SK-N-SH (cell line): ENCODE data around the gene COL2A1. TPM values are rescaled to one million over a fixed set of nuclear protein-coding genes. Genes with fewer than 3 reads are reported as not detected.

ENCODE experiments used
- CTCF ChIA-PET: fragments of 300-600, 350-600 bp; formaldehyde crosslinking; extraction: SDS; loops from one replicate; lab custom pipeline; 2021; lab: Yijun Ruan, JAX
- POLR2A ChIA-PET: fragments of 350-600 bp; sonication (Branson Sonifier 250); formaldehyde crosslinking; extraction: SDS; loops from one replicate; lab custom pipeline; 2020; ENCODE audit warnings: antibody characterized with exemption, inconsistent platforms; lab: Yijun Ruan, JAX
- DNase-seq: peaks from one replicate; pipeline ENCODE4 v3.0.0; 2012
- H2AFZ ChIP-seq: fragments of 200-600 bp; sonication (generic); 2 replicates; pipeline ENCODE4 v1.8.1; 2016; ENCODE audit warnings: antibody characterized with exemption, mild to moderate bottlenecking, low read depth
- H3F3A ChIP-seq: fragments of 200-600 bp; sonication (generic); replicated peaks from 2 replicates; pipeline ENCODE3; 2016; ENCODE audit warnings: antibody characterized with exemption, mild to moderate bottlenecking; ENCODE audit not compliant: insufficient read depth
- H3K27ac ChIP-seq, 2 experiments: fragments of 200-500 bp in 1 of 2; fragments of 200-600 bp in 1 of 2; sonication (Bioruptor generic) in 1 of 2; sonication (generic), shearing (Covaris generic) in 1 of 2; 2 replicates each; pipeline versions ENCODE4 v1.5.1 to v1.6.1; 2014 to 2016; ENCODE audit warnings: low read depth in 2 of 2, inconsistent platforms in 1 of 2, low read length in 1 of 2, mild to moderate bottlenecking in 1 of 2, mixed read lengths in 1 of 2
- H3K27me3 ChIP-seq: fragments of 200-600 bp; sonication (generic), shearing (Covaris generic); 2 replicates; pipeline ENCODE4 v1.6.1; 2016; ENCODE audit warnings: mixed run types; ENCODE audit not compliant: insufficient read depth
- H3K36me3 ChIP-seq, 2 experiments: fragments of 200-500 bp in 1 of 2; fragments of 200-600 bp in 1 of 2; sonication (Bioruptor generic) in 1 of 2; sonication (generic) in 1 of 2; replicated peaks in 1 of 2; 2 replicates each; pipeline versions ENCODE3 to v1.5.1; 2014 to 2016; ENCODE audit warnings: low read length in 1 of 2, mild to moderate bottlenecking in 1 of 2; ENCODE audit not compliant: insufficient read depth in 2 of 2, control insufficient read depth in 1 of 2
- H3K4me1 ChIP-seq, 2 experiments: fragments of 200-500 bp in 1 of 2; fragments of 200-600 bp in 1 of 2; sonication (Bioruptor generic) in 1 of 2; sonication (generic), shearing (Covaris generic) in 1 of 2; 2 replicates each; pipeline versions ENCODE4 v1.5.1 to v1.6.1; 2014 to 2016; ENCODE audit warnings: low read depth in 1 of 2, low read length in 1 of 2, mixed run types in 1 of 2; ENCODE audit not compliant: insufficient read depth in 2 of 2, control insufficient read depth in 1 of 2
- H3K4me2 ChIP-seq: fragments of 200-600 bp; sonication (generic), shearing (Covaris generic); 2 replicates; pipeline ENCODE4 v1.6.1; 2017; ENCODE audit warnings: mixed run types
- H3K4me3 ChIP-seq, 2 experiments: fragments of 200-500 bp in 1 of 2; fragments of 200-600 bp in 1 of 2; sonication (Bioruptor generic) in 1 of 2; sonication (generic), shearing (Covaris generic) in 1 of 2; 2 replicates each; pipeline versions ENCODE4 v1.5.1 to v1.8.1; 2014 to 2016; ENCODE audit warnings: low read depth in 2 of 2, inconsistent platforms in 1 of 2, low read length in 1 of 2, mild to moderate bottlenecking in 1 of 2, mixed read lengths in 1 of 2, moderate library complexity in 1 of 2
- H3K79me2 ChIP-seq: fragments of 200-600 bp; sonication (generic); 2 replicates; pipeline ENCODE4 v1.8.1; 2017; ENCODE audit warnings: mild to moderate bottlenecking; ENCODE audit not compliant: insufficient read depth
- H3K9ac ChIP-seq: fragments of 200-600 bp; sonication (generic); 2 replicates; pipeline ENCODE4 v1.6.1; 2017; ENCODE audit warnings: mixed run types
- H3K9me2 ChIP-seq: fragments of 200-600 bp; sonication (generic); 2 replicates; pipeline ENCODE4 v1.6.1; 2017; ENCODE audit warnings: mixed run types
- H3K9me3 ChIP-seq: fragments of 200-600 bp; sonication (generic); 2 replicates; pipeline ENCODE4 v1.6.1; 2017; ENCODE audit warnings: mixed run types, mild to moderate bottlenecking, moderate library complexity
- H4K20me1 ChIP-seq: fragments of 200-600 bp; sonication (generic); 2 replicates; pipeline ENCODE4 v1.6.1; 2017; ENCODE audit warnings: mild to moderate bottlenecking, mixed run types; ENCODE audit not compliant: insufficient read depth
- EP300 ChIP-seq, 2 experiments: IDR thresholded peaks; 2 replicates each; pipeline versions ENCODE4 v1.4.0 to v1.6.1; 2012; ENCODE audit warnings: borderline replicate concordance in 1 of 2, low read depth in 1 of 2, low read length in 1 of 2
- FOXJ3 ChIP-seq: sonication (generic); formaldehyde crosslinking; IDR thresholded peaks from 2 replicates; pipeline ENCODE4 v1.5.1; 2020; ENCODE audit warnings: mild to moderate bottlenecking, missing genetic modification reagents
- MEF2A ChIP-seq: IDR thresholded peaks from 2 replicates; pipeline ENCODE4 v1.4.0; 2012; ENCODE audit warnings: low read depth, borderline replicate concordance
- MXI1 ChIP-seq: IDR thresholded peaks from 2 replicates; pipeline ENCODE4 v1.6.1; 2012; ENCODE audit warnings: mild to moderate bottlenecking, low read depth, low read length, improper control_type of control experiment
- NFIC ChIP-seq: IDR thresholded peaks from 2 replicates; pipeline ENCODE4 v1.4.0; 2012; ENCODE audit warnings: borderline replicate concordance
- PBX3 ChIP-seq: IDR thresholded peaks from 2 replicates; pipeline ENCODE4; 2012
- REST ChIP-seq: IDR thresholded peaks from 2 replicates; pipeline ENCODE4 v1.6.1; 2012; ENCODE audit warnings: mild to moderate bottlenecking, low read depth, low read length, moderate library complexity
- TAF1 ChIP-seq: IDR thresholded peaks from 2 replicates; pipeline ENCODE4 v1.6.1; 2012; ENCODE audit warnings: low read depth, mild to moderate bottlenecking, low read length, moderate library complexity, borderline replicate concordance
- YY1 ChIP-seq: IDR thresholded peaks from 2 replicates; pipeline ENCODE4 v1.4.0; 2012; ENCODE audit warnings: low read depth, mild to moderate bottlenecking
- WGBS: methylation state at CpG from one replicate; pipeline ENCODE4 v1.1.6; 2017; ENCODE audit warnings: low lambda C conversion rate; 5-methylcytosine and 5-hydroxymethylcytosine counted together
- polyA plus RNA-seq, 3 experiments: library from polyadenylated mRNA; depleted of rRNA; stranded (reverse); fragments of >200 nt; gene quantifications; 2 replicates each; pipeline ENCODE4 v1.2.3, GENCODE V29; 2012

COL2A1 gene
- polyA plus RNA-seq, 1 of the 3 experiments (the other 2 are of a cell fraction), result 0.02 TPM

GRCh38 chr12:47979686-47980085 is 24.6 kb downstream of the COL2A1 start:
- H3K4me3 ChIP-seq, result no peak overlapping the region
- ChIA-PET CTCF (interaction anchor here (1.0 to 1.5 kb wide), 4 partner anchors 13 to 640 kb away, joined by 3 to 6 read pairs (median 4); partner anchors contain the start of gene TMEM106C), POLR2A (interaction anchor here (1.1 kb wide), 1 partner anchor 16 kb away, joined by 3 read pairs; no protein-coding TSS in a partner anchor)
- H3K36me3 ChIP-seq, result no peaks in the 10 kb centered on the region
- H3F3A ChIP-seq, result no peaks in the 10 kb centered on the region
- no peaks in the 10 kb centered on the region for H3K9me2 ChIP-seq
- H3K9ac ChIP-seq, result no peak overlapping the region
- H3K79me2 ChIP-seq, result no peaks in the 10 kb centered on the region
- H4K20me1 ChIP-seq, result no peaks in the 10 kb centered on the region
- H2AFZ ChIP-seq, result no peak overlapping the region
- no peaks in the 10 kb centered on the region; the same call in 1 of the 2 replicates for H3K27me3 ChIP-seq
- H3K4me1 ChIP-seq, result peaks cover 0 to 10% of the 10 kb centered on the region in 2 experiments; a peak in 1 of 4 replicates
- no peak overlapping the region for H3K27ac ChIP-seq
- H3K4me2 ChIP-seq, result no peak overlapping the region
- no peak for DNase-seq
- no peaks in the 10 kb centered on the region for H3K9me3 ChIP-seq
- WGBS, result 59% methylated on average over 9 of the region's 11 CpGs
- TF ChIP-seq YY1 (no peak), PBX3 (no peak), REST (no peak), MXI1 (no peak), EP300 (IDR thresholded peaks at IDR 0.05; ENCODE audit: borderline replicate concordance in 1 of 2, low read depth in 1 of 2, low read length in 1 of 2) (no peak), NFIC (no peak), MEF2A (no peak), TAF1 (no peak)

GRCh38 chr12:47979166-47979565 is 25.1 kb downstream of the COL2A1 start:
- no peak overlapping the region for H2AFZ ChIP-seq
- no peak for TF ChIP-seq FOXJ3
- TF ChIP-seq TAF1, result no peak
- no peaks in the 10 kb centered on the region for H4K20me1 ChIP-seq
- DNase-seq, result no peak
- no peaks in the 10 kb centered on the region for H3K9me3 ChIP-seq
- no peaks in the 10 kb centered on the region for H3K79me2 ChIP-seq
- H3K27me3 ChIP-seq, result no peaks in the 10 kb centered on the region; the same call in 1 of the 2 replicates
- H3K36me3 ChIP-seq, result no peaks in the 10 kb centered on the region
- no peaks in the 10 kb centered on the region for H3K9me2 ChIP-seq
- WGBS, result 66% methylated on average over 4 of the region's 5 CpGs
- H3K4me1 ChIP-seq, result peaks cover 0 to 10% of the 10 kb centered on the region in 2 experiments; a peak in 1 of 4 replicates
- POLR2A ChIA-PET, result no interaction called here
- no peak overlapping the region for H3K4me2 ChIP-seq
- no peak overlapping the region for H3K27ac ChIP-seq
- H3K9ac ChIP-seq, result no peak overlapping the region
- H3F3A ChIP-seq, result no peaks in the 10 kb centered on the region
- CTCF ChIA-PET, result interaction anchor here (1.0 to 1.5 kb wide), 3 partner anchors 13 to 640 kb away, joined by 3 to 6 read pairs (median 4); partner anchors contain the start of gene TMEM106C
- no peak overlapping the region for H3K4me3 ChIP-seq
